Brain microvascular endothelial cell (primary cell): ENCODE data around the gene BCL2L2.
"Not testable (repeated sequence)": the region's sequence is repeated elsewhere in the genome, so short reads cannot be mapped to it uniquely, and the experiment has no call there.

ENCODE experiments used
- DNase-seq: peaks from one replicate; pipeline ENCODE4 v3.0.0-alpha.2; 2020
- H3K27ac ChIP-seq: fragments of 250-450 bp; sonication (Bioruptor Pico); 2 replicates; pipeline ENCODE4 v1.5.1; 2020; ENCODE audit warnings: mild to moderate bottlenecking, moderate library complexity
- H3K27me3 ChIP-seq: fragments of 250-450 bp; sonication (Bioruptor Pico); replicated peaks from 2 replicates; pipeline ENCODE4 v1.5.1; 2020; ENCODE audit warnings: mild to moderate bottlenecking
- H3K36me3 ChIP-seq: fragments of 250-450 bp; sonication (Bioruptor Pico); replicated peaks from 2 replicates; pipeline ENCODE4 v1.5.1; 2020; ENCODE audit warnings: mild to moderate bottlenecking
- H3K4me3 ChIP-seq: 2 replicates; pipeline ENCODE4 v1.5.1; 2011; ENCODE audit warnings: low read depth, mild to moderate bottlenecking, control low read depth, low read length, moderate library complexity
- CTCF ChIP-seq: IDR thresholded peaks from 2 replicates; pipeline ENCODE4 v1.5.1; 2011; ENCODE audit warnings: low read depth, mild to moderate bottlenecking, moderate library complexity, low read length, control low read depth, inconsistent platforms; ENCODE audit errors: missing control alignments
- in situ Hi-C: cut with HindIII; loops from 2 replicates; pipeline ENCODE4 v1.10.0; 2017; ENCODE audit warnings: low sequenced_read_pairs, low pct_ligation_motif_present

Gene BCL2L2

GRCh38 chr14:23322568-23323517 is 16.2 kb downstream of the BCL2L2 start:
- H3K27me3 ChIP-seq, result no peaks in the 10 kb centered on the region
- H3K27ac ChIP-seq, result peak overlapping the region; percentile 94
- peaks cover 35% of the 10 kb centered on the region for H3K36me3 ChIP-seq
- H3K4me3 ChIP-seq, result peak overlapping the region; percentile 86
- no peak for DNase-seq
- no peak for TF ChIP-seq CTCF
- in situ Hi-C loops, result no loop called here

- no peak for DNase-seq
- Histone ChIP-seq H3K4me3 (no peak overlapping the region), H3K27ac (no peak overlapping the region), H3K27me3 (no peaks in the 10 kb centered on the region), H3K36me3 (peaks cover 35% of the 10 kb centered on the region)
- in situ Hi-C loops, result no loop called here
- TF ChIP-seq CTCF, result no peak
Observed at GRCh38 chr14:23323838-23324454, 17.3 kb downstream of the BCL2L2 start.

- Histone ChIP-seq H3K27ac (no peak overlapping the region), H3K36me3 (peaks cover 35% of the 10 kb centered on the region), H3K27me3 (no peaks in the 10 kb centered on the region), H3K4me3 (no peak overlapping the region)
- TF ChIP-seq CTCF, result no peak
- in situ Hi-C loops, result no loop called here
- DNase-seq, result no peak
Observed at GRCh38 chr14:23324455-23324846, 17.8 kb downstream of the BCL2L2 start.

- no peak for DNase-seq
- no peaks in the 10 kb centered on the region for H3K27me3 ChIP-seq
- in situ Hi-C loops, result no loop called here
- H3K4me3 ChIP-seq, result no peak overlapping the region
- no peak overlapping the region for H3K27ac ChIP-seq
- no peak for TF ChIP-seq CTCF
- H3K36me3 ChIP-seq, result peaks cover 31% of the 10 kb centered on the region
Observed at GRCh38 chr14:23324993-23325392, 18.4 kb downstream of the BCL2L2 start.

GRCh38 chr14:23325746-23326145 is 19.1 kb downstream of the BCL2L2 start:
- H3K27ac ChIP-seq, H3K27me3 ChIP-seq, in situ Hi-C loops, H3K4me3 ChIP-seq, DNase-seq: not testable (repeated sequence)
- peaks cover 27% of the 10 kb centered on the region for H3K36me3 ChIP-seq

GRCh38 chr14:23326491-23327332 is 20.1 kb downstream of the BCL2L2 start:
- H3K36me3 ChIP-seq, result peaks cover 27% of the 10 kb centered on the region
- no peak overlapping the region for H3K4me3 ChIP-seq
- no peak for DNase-seq
- no peak for TF ChIP-seq CTCF
- H3K27ac ChIP-seq, result no peak overlapping the region
- in situ Hi-C loops, result no loop called here
- H3K27me3 ChIP-seq, result no peaks in the 10 kb centered on the region
